Measurements from ENCODE around the gene SECTM1.

DNA sequence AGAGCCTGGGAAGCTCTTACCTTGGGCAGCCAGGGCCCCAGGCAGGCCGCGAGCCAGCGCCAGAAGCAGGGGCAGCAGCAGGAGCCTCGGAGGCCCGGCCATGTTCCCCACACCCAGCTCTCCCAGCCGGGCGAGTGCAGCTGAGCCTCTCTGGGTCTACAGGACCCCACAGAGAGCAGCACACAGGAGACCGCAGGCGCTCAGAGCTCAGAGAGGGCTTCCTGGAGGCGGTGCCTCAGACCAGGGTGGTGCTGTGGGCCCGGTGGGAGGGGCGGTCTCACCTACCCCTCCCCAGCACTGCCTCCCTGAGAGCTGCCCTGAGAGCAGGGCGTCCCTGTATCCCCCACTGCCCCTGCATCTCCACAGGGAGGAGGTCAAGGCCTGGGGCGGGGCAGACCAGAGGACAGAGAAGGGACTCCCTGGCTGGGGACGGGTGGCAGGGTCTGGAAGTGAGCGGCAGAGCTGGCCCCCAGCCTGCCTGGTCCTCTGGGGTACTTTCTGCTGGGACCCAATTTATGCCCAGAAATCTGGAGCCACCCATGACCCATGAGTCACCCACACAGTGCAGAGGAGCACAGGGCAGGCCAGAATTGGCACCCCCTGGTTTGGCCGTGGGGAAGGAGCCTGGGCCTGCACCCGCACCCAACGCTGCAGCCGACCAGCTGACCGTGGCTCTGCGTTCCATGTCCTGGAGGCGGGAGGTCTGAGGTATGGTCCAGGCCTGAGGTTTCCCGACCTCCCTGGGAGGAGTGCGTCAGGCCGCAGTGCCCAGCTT is 16.0 kb downstream of the SECTM1 start, which contains the start of gene CD7:
- TF ChIP-seq EZH2 (IDR thresholded peaks at IDR 0.05; ENCODE audit: borderline replicate concordance, low read depth, low read length) (no peak), SPI1 (IDR thresholded peaks at IDR 0.05; ENCODE audit: borderline replicate concordance, low read depth, low read length) (no peak), RBM39 (optimal IDR thresholded peaks at IDR 0.05; ENCODE audit: low read depth, low read length) (no peak), SMARCC2 (IDR thresholded peaks at IDR 0.05; ENCODE audit: low read depth) (no peak), TARDBP (IDR thresholded peaks at IDR 0.05) (no peak), ZNF75A (CRISPR knock-in tag; IDR thresholded peaks at IDR 0.05) (no peak), POLR2AphosphoS5 (IDR thresholded peaks at IDR 0.05; ENCODE audit: control insufficient read depth, insufficient read depth, low read depth, low read length) (no peak), POLR2A (conservative IDR thresholded peaks at IDR 0.05) (no peak)
- TF ChIP-seq, protein P1, sequence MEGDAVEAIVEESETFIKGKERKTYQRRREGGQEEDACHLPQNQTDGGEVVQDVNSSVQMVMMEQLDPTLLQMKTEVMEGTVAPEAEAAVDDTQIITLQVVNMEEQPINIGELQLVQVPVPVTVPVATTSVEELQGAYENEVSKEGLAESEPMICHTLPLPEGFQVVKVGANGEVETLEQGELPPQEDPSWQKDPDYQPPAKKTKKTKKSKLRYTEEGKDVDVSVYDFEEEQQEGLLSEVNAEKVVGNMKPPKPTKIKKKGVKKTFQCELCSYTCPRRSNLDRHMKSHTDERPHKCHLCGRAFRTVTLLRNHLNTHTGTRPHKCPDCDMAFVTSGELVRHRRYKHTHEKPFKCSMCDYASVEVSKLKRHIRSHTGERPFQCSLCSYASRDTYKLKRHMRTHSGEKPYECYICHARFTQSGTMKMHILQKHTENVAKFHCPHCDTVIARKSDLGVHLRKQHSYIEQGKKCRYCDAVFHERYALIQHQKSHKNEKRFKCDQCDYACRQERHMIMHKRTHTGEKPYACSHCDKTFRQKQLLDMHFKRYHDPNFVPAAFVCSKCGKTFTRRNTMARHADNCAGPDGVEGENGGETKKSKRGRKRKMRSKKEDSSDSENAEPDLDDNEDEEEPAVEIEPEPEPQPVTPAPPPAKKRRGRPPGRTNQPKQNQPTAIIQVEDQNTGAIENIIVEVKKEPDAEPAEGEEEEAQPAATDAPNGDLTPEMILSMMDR (IDR thresholded peaks at IDR 0.05 in 2 of 3, conservative IDR thresholded peaks at IDR 0.05 in 1 of 3; ENCODE audit: insufficient read depth in 2 of 3, low read depth in 1 of 3, low read length in 3 of 3): no peak
